Liver (tissue), 9 donors: ENCODE data around the gene CCDC54. TPM values are rescaled to one million over a fixed set of nuclear protein-coding genes. Genes with fewer than 3 reads are reported as not detected.

Experiments used
- DNase-seq: peaks from one replicate; pipeline ENCODE4 v3.0.0-alpha.2; 2017; ENCODE audit warnings: low spot score
- H3K27ac ChIP-seq, 2 donors: one replicate each; pipeline ENCODE4 v1.7.0; 2013; ENCODE audit warnings: inconsistent platforms in 2 of 2, low read length in 2 of 2, control low read depth in 1 of 2, low read depth in 1 of 2, mild to moderate bottlenecking in 1 of 2
- H3K27me3 ChIP-seq, 4 donors: one replicate each; pipeline versions ENCODE4 v1.6.1 to v1.7.0; 2013; ENCODE audit warnings: low read length in 3 of 4, inconsistent platforms in 1 of 4, mild to moderate bottlenecking in 1 of 4, moderate library complexity in 1 of 4; ENCODE audit not compliant: control insufficient read depth in 4 of 4, insufficient read depth in 4 of 4
- H3K36me3 ChIP-seq, 4 donors: one replicate each; pipeline versions ENCODE4 v1.6.1 to v1.7.0; 2013; ENCODE audit warnings: low read length in 3 of 4, mild to moderate bottlenecking in 3 of 4, low read depth in 1 of 4, moderate library complexity in 1 of 4; ENCODE audit not compliant: control insufficient read depth in 4 of 4, insufficient read depth in 3 of 4
- H3K4me1 ChIP-seq, 4 donors: one replicate each; pipeline versions ENCODE4 v1.6.1 to v1.7.0; 2013; ENCODE audit warnings: low read length in 3 of 4, mild to moderate bottlenecking in 3 of 4, moderate library complexity in 1 of 4; ENCODE audit not compliant: control insufficient read depth in 4 of 4, insufficient read depth in 4 of 4
- H3K4me3 ChIP-seq, 3 donors: one replicate each; pipeline versions ENCODE4 v1.6.1 to v1.7.0; 2013; ENCODE audit warnings: low read length in 3 of 3, control low read depth in 1 of 3, low read depth in 1 of 3, mild to moderate bottlenecking in 1 of 3
- H3K9ac ChIP-seq, 2 donors: one replicate each; pipeline ENCODE4 v1.7.0; 2013; ENCODE audit warnings: low read length in 2 of 2, mild to moderate bottlenecking in 2 of 2, moderate library complexity in 2 of 2, control low read depth in 1 of 2, low read depth in 1 of 2
- H3K9me3 ChIP-seq, 4 donors: one replicate each; pipeline versions ENCODE4 v1.6.1 to v1.7.0; 2013; ENCODE audit warnings: low read length in 3 of 4; ENCODE audit not compliant: control insufficient read depth in 4 of 4
- ATF3 ChIP-seq: IDR thresholded peaks from 2 replicates; pipeline ENCODE4 v1.6.1; 2016; ENCODE audit warnings: antibody characterized with exemption
- EGR1 ChIP-seq, 2 donors: IDR thresholded peaks; 2 replicates each; pipeline ENCODE4 v1.6.1; 2016 to 2018; ENCODE audit warnings: antibody characterized with exemption in 2 of 2, low read depth in 2 of 2
- FOXA1 ChIP-seq: IDR thresholded peaks from 2 replicates; pipeline ENCODE4 v1.6.1; 2016; ENCODE audit warnings: antibody characterized with exemption
- FOXA2 ChIP-seq: IDR thresholded peaks from 2 replicates; pipeline ENCODE4 v1.6.1; 2016; ENCODE audit warnings: antibody characterized with exemption
- GABPA ChIP-seq, 2 donors: IDR thresholded peaks in 1 of 2; conservative IDR thresholded peaks in 1 of 2; 2 replicates each; pipeline ENCODE4 v1.6.1; 2016; ENCODE audit warnings: antibody characterized with exemption in 2 of 2, mild to moderate bottlenecking in 1 of 2, moderate library complexity in 1 of 2
- HNF4A ChIP-seq, 2 donors: conservative IDR thresholded peaks; 2 replicates each; pipeline ENCODE4 v1.6.1; 2016; ENCODE audit warnings: antibody characterized with exemption in 2 of 2, mild to moderate bottlenecking in 2 of 2
- HNF4G ChIP-seq: IDR thresholded peaks from 2 replicates; pipeline ENCODE4 v1.6.1; 2016; ENCODE audit warnings: antibody characterized with exemption
- JUND ChIP-seq, 2 donors: IDR thresholded peaks; 2 replicates each; pipeline ENCODE4 v1.6.1; 2016; ENCODE audit warnings: antibody characterized with exemption in 2 of 2
- NR2F2 ChIP-seq: IDR thresholded peaks from 2 replicates; pipeline ENCODE4 v1.6.1; 2016; ENCODE audit warnings: antibody characterized with exemption
- RAD21 ChIP-seq, 2 donors: IDR thresholded peaks; 2 replicates each; pipeline ENCODE4 v1.6.1; 2016; ENCODE audit warnings: antibody characterized with exemption in 2 of 2, mild to moderate bottlenecking in 2 of 2
- RXRA ChIP-seq, 2 donors: IDR thresholded peaks; 2 replicates each; pipeline ENCODE4 v1.6.1; 2017 to 2018; ENCODE audit warnings: antibody characterized with exemption in 2 of 2, mild to moderate bottlenecking in 1 of 2
- SP1 ChIP-seq: IDR thresholded peaks from 2 replicates; pipeline ENCODE4 v1.6.1; 2018; ENCODE audit warnings: antibody characterized with exemption, mild to moderate bottlenecking
- TAF1 ChIP-seq: conservative IDR thresholded peaks from 2 replicates; pipeline ENCODE4 v1.6.1; 2016; ENCODE audit warnings: antibody characterized with exemption, mild to moderate bottlenecking
- YY1 ChIP-seq: IDR thresholded peaks from 2 replicates; pipeline ENCODE4 v1.6.1; 2016; ENCODE audit warnings: antibody characterized with exemption, mild to moderate bottlenecking
- ZBTB33 ChIP-seq: IDR thresholded peaks from 2 replicates; pipeline ENCODE4 v1.6.1; 2016; ENCODE audit warnings: antibody characterized with exemption
- WGBS: extraction: QIAGEN DNeasy Blood & Tissue Kit; methylation state at CpG from one replicate; pipeline ENCODE4 v1.1.7; 2013; 5-methylcytosine and 5-hydroxymethylcytosine counted together
- polyA plus RNA-seq, 2 donors: library from polyadenylated mRNA; stranded (reverse) in 1 of 2; unstranded in 1 of 2; fragments of 200-250 nt in 1 of 2; fragments of >200 nt in 1 of 2; fragmentation: Nextera tagmentation in 1 of 2; extraction: Ambion mirVana in 1 of 2; gene quantifications; one replicate each; pipeline versions ENCODE4 v1.2.1 to v1.2.3, GENCODE V29; 2013 to 2015
- total RNA-seq, 2 donors: library from RNA; depleted of rRNA; stranded (reverse); fragments of >200 nt; gene quantifications; one replicate each; pipeline ENCODE4 v1.2.3, GENCODE V29; 2014
- TF ChIP-seq, protein P1 (sequence below): fragments of 150-350 bp; IDR thresholded peaks from 2 replicates; pipeline ENCODE4 v1.5.1; 2017; ENCODE audit warnings: improper control_type of control experiment, low read depth, low read length; ENCODE audit not compliant: missing input control
- TF ChIP-seq, protein P2 (sequence below): IDR thresholded peaks from 2 replicates; pipeline ENCODE4 v1.6.1; 2016; ENCODE audit warnings: antibody characterized with exemption
- TF ChIP-seq, protein P3 (sequence below): IDR thresholded peaks from 2 replicates; pipeline ENCODE4 v1.6.1; 2016; ENCODE audit warnings: antibody characterized with exemption, mild to moderate bottlenecking
- donor health status: healthy.
- donor health status: healthy.
- donor health status: healthy.
- donor health status: healthy.
- donor health status: healthy.

CCDC54 gene
- total and polyA plus RNA-seq, 4 donors: 0.21 TPM; not detected in 3

DNA sequence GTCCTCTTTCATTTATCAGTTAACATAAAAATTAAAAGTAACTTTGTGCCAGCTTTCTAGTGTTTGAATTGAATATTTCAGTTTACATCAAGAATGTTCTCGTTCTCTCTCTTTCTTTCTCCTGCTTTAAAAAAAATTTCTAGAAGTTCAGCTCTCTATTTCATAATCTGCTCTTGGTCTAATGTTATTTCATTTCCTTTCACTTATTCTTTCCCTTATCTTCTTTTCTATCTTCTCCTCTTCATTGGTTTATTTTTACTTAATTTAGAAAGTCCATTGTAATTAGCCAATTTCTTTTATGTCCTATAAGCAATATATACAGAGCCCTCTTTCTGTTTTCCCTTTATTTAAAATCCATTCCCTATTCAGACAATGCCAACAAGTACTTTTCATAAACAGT lies 44.6 kb downstream of the CCDC54 start:
- Histone ChIP-seq H3K9me3 (no peaks in the 10 kb centered on the region), H3K9ac (no peak overlapping the region), H3K4me3 (no peak overlapping the region), H3K36me3 (no peaks in the 10 kb centered on the region), H3K4me1 (no peaks in the 10 kb centered on the region), H3K27me3 (no peaks in the 10 kb centered on the region), H3K27ac (no peak overlapping the region)
- 92% methylated on average over 1 of the region's 1 CpG for WGBS
- TF ChIP-seq HNF4G: no peak
- no peak for TF ChIP-seq ATF3
- TF ChIP-seq ZBTB33: no peak
- TF ChIP-seq TAF1: no peak
- no peak for TF ChIP-seq RXRA (IDR thresholded peaks at IDR 0.05)
- TF ChIP-seq JUND (IDR thresholded peaks at IDR 0.05): no peak
- no peak for TF ChIP-seq EGR1 (IDR thresholded peaks at IDR 0.05; ENCODE audit: low read depth in 2 of 2)
- no peak for DNase-seq

DNA sequence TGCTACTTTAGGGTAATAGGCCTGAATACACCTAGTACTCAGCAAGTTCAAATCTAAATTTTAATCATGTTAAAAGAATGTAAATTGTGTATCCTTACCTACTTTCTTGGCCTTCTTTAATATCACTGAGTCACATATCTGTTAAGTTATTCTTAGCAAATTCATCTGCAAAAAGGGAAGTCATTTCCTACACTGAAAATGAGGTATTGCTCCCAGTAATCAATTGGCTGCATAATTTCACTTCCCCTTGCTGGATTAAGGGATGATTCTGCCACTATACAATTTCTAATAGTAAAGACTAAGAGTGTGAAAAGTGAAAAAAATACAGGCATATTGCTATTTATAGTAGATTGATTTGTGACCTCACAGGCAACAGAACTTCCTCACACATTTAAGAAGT lies 47.8 kb downstream of the CCDC54 start:
- no peak for DNase-seq

More for the DNA sequence above, 47.8 kb downstream of the CCDC54 start:
- Histone ChIP-seq H3K27me3 (no peaks in the 10 kb centered on the region), H3K9me3 (no peaks in the 10 kb centered on the region), H3K4me3 (no peak overlapping the region), H3K27ac (no peak overlapping the region), H3K9ac (no peak overlapping the region), H3K4me1 (peaks cover 1 to 8% (median 4%) of the 10 kb centered on the region in 4 donors), H3K36me3 (no peaks in the 10 kb centered on the region)
- TF ChIP-seq GABPA (IDR thresholded peaks at IDR 0.05 in 1 of 2, conservative IDR thresholded peaks at IDR 0.05 in 1 of 2) (no peak), FOXA1 (no peak), TAF1 (no peak), ATF3 (no peak), NR2F2 (no peak), FOXA2 (no peak), HNF4A (conservative IDR thresholded peaks at IDR 0.05) (no peak), HNF4G (no peak), YY1 (no peak), JUND (IDR thresholded peaks at IDR 0.05) (no peak), RXRA (IDR thresholded peaks at IDR 0.05) (no peak), EGR1 (IDR thresholded peaks at IDR 0.05; ENCODE audit: low read depth in 2 of 2) (no peak), RAD21 (IDR thresholded peaks at IDR 0.05) (no peak), ZBTB33 (no peak), SP1 (no peak)
- TF ChIP-seq, protein P1, sequence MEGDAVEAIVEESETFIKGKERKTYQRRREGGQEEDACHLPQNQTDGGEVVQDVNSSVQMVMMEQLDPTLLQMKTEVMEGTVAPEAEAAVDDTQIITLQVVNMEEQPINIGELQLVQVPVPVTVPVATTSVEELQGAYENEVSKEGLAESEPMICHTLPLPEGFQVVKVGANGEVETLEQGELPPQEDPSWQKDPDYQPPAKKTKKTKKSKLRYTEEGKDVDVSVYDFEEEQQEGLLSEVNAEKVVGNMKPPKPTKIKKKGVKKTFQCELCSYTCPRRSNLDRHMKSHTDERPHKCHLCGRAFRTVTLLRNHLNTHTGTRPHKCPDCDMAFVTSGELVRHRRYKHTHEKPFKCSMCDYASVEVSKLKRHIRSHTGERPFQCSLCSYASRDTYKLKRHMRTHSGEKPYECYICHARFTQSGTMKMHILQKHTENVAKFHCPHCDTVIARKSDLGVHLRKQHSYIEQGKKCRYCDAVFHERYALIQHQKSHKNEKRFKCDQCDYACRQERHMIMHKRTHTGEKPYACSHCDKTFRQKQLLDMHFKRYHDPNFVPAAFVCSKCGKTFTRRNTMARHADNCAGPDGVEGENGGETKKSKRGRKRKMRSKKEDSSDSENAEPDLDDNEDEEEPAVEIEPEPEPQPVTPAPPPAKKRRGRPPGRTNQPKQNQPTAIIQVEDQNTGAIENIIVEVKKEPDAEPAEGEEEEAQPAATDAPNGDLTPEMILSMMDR: no peak
- TF ChIP-seq, protein P2, sequence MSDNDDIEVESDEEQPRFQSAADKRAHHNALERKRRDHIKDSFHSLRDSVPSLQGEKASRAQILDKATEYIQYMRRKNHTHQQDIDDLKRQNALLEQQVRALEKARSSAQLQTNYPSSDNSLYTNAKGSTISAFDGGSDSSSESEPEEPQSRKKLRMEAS: no peak
- TF ChIP-seq, protein P3, sequence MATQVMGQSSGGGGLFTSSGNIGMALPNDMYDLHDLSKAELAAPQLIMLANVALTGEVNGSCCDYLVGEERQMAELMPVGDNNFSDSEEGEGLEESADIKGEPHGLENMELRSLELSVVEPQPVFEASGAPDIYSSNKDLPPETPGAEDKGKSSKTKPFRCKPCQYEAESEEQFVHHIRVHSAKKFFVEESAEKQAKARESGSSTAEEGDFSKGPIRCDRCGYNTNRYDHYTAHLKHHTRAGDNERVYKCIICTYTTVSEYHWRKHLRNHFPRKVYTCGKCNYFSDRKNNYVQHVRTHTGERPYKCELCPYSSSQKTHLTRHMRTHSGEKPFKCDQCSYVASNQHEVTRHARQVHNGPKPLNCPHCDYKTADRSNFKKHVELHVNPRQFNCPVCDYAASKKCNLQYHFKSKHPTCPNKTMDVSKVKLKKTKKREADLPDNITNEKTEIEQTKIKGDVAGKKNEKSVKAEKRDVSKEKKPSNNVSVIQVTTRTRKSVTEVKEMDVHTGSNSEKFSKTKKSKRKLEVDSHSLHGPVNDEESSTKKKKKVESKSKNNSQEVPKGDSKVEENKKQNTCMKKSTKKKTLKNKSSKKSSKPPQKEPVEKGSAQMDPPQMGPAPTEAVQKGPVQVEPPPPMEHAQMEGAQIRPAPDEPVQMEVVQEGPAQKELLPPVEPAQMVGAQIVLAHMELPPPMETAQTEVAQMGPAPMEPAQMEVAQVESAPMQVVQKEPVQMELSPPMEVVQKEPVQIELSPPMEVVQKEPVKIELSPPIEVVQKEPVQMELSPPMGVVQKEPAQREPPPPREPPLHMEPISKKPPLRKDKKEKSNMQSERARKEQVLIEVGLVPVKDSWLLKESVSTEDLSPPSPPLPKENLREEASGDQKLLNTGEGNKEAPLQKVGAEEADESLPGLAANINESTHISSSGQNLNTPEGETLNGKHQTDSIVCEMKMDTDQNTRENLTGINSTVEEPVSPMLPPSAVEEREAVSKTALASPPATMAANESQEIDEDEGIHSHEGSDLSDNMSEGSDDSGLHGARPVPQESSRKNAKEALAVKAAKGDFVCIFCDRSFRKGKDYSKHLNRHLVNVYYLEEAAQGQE: no peak
